GM19043 (cell line): ENCODE results near the gene CENPS.
"Not testable (repeated sequence)": the region's sequence is repeated elsewhere in the genome, so short reads cannot be mapped to it uniquely, and the experiment has no call there.

Experiments used
- ATAC-seq: cut with Tn5 transposase; IDR thresholded peaks from one replicate; pipeline ENCODE4 v1.9.1; 2021; ENCODE audit warnings: low read depth; ENCODE audit not compliant: unreplicated experiment

The CENPS gene

GRCh38 chr1:10418741-10419140, 11.5 kb upstream of the CENPS start:
- ATAC-seq = not testable (repeated sequence)

GRCh38 chr1:10419351-10419750, 10.9 kb upstream of the CENPS start:
- ATAC-seq = no peak

- ATAC-seq = no peak
Observed at GRCh38 chr1:10421637-10422036, 8.6 kb upstream of the CENPS start.

GRCh38 chr1:10424034-10424433, 6.2 kb upstream of the CENPS start:
- no peak for ATAC-seq

- ATAC-seq = no peak
Observed at GRCh38 chr1:10424651-10425050, 5.6 kb upstream of the CENPS start.

GRCh38 chr1:10425826-10426534, 4.3 kb upstream of the CENPS start:
- not testable (repeated sequence) for ATAC-seq

GRCh38 chr1:10426535-10426848, 3.7 kb upstream of the CENPS start:
- not testable (repeated sequence) for ATAC-seq

GRCh38 chr1:10428984-10429383, 1.2 kb upstream of the CENPS start:
- ATAC-seq = no peak

GRCh38 chr1:10429868-10430215, 391 bp upstream of the CENPS start:
- no peak for ATAC-seq

GRCh38 chr1:10431070-10431730, 967 bp downstream of the CENPS start:
- ATAC-seq = no peak

- no peak for ATAC-seq
Observed at GRCh38 chr1:10432910-10433700, 2.9 kb downstream of the CENPS start.

GRCh38 chr1:10433790-10434189, 3.6 kb downstream of the CENPS start:
- no peak for ATAC-seq

GRCh38 chr1:10434590-10434989, 4.4 kb downstream of the CENPS start:
- no peak for ATAC-seq

- ATAC-seq = no peak
Observed at GRCh38 chr1:10437052-10437451, 6.8 kb downstream of the CENPS start.

- ATAC-seq = no peak
Observed at GRCh38 chr1:10438677-10439163, 8.5 kb downstream of the CENPS start.

GRCh38 chr1:10440305-10440704, 10.1 kb downstream of the CENPS start:
- no peak for ATAC-seq

- no peak for ATAC-seq
Observed at GRCh38 chr1:10440794-10441193, 10.6 kb downstream of the CENPS start.

GRCh38 chr1:10444248-10444647, 14.0 kb downstream of the CENPS start:
- no peak for ATAC-seq

GRCh38 chr1:10444795-10445397, 14.7 kb downstream of the CENPS start:
- ATAC-seq = no peak

GRCh38 chr1:10446790-10447422, 16.7 kb downstream of the CENPS start:
- no peak for ATAC-seq

- no peak for ATAC-seq
Observed at GRCh38 chr1:10449751-10450150, 19.5 kb downstream of the CENPS start, which contains the start of gene CORT. TSS of gene CORT (plus strand) at chr1:10450031. CDS start at chr1:10450224, 193 bp downstream.
